ENCODE data around the gene P2RX3.

P2RX3 gene

DNA sequence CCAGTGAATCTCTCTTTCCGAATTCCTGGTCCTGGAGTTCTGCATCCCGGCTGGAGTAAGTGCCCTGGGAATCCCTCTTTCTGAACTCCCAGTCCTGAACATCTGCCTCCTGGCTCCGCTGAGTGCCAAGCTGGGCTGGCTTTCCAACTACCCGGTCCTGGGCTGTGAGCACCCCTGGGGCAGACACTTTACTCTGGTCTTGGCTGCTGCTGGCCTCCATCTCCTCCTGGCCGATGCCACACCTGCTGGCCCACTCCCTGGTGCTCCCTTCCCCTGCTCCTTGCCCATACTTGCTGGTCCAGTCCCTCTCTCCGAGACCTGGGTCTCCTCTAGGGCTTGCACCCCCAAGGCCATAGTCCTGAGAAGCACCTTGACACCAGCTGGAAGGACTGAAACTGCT is 28.1 kb upstream of the P2RX3 start:
- no peak for DNase-seq

DNA sequence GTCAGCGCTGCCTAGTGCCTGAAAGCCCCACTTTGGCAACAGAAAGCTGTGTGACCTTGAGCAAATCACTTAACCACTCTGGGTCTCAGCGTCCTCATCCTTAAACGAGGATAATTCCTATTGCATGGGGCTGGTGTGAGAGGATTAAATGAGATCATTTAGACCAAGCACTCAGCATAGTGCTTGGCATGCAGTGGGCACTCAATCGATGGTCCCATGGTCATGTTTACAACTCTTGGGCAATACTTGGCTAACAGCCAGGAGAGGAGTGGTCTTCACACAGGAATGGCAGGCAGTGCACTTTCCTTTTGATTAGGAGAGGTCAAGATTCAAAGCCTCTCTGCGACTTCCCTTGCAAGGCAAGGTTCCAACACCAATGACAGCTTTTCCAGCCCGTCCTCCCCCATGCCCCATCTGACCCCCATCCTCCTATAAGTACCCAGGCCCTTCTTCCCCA is 27.5 kb upstream of the P2RX3 start:
- no peak for DNase-seq

DNA sequence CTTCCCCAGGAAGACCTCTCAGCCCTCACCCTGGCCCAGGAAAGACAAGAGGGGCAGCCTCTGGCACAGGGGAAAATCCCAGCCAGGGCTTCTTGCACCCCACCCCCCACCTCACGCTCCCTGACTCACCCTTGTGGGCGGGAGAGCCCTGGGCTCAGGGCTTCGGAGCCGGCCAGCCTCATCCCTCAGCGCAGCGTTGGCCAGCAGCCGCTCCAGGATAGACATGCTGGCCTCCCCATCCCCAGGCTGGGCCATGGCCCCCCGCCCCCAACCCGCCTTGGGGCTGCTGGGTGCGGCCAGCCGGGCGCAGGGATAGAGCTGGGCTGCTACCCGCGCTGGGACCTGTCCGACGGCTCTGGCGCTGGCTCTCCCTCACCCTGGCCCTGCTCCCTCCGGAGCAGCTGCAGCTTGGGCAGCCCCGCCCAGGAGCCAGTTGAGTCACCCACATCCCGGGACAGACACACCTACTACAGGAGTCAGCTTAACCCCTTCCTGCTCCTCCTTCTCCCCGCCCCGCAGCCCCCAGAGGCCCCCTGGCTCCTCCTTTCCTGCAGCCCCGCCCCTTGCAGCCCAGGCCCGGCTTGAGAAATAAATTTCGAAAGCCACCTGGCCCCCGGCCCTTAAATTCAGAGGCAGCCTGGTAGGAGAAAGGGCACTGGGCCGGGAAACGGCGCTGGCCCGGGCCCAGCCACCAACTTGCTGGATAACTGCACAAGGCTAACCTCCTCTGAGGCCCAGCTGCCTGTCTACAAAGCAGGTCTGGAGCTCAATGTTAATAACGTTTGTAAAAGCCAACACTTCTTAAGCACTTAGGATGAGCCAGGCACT is 26.8 kb upstream of the P2RX3 start:
- DNase-seq, result peak in 11 of 14 donors; percentile 19 to 88 (median 74)

DNA sequence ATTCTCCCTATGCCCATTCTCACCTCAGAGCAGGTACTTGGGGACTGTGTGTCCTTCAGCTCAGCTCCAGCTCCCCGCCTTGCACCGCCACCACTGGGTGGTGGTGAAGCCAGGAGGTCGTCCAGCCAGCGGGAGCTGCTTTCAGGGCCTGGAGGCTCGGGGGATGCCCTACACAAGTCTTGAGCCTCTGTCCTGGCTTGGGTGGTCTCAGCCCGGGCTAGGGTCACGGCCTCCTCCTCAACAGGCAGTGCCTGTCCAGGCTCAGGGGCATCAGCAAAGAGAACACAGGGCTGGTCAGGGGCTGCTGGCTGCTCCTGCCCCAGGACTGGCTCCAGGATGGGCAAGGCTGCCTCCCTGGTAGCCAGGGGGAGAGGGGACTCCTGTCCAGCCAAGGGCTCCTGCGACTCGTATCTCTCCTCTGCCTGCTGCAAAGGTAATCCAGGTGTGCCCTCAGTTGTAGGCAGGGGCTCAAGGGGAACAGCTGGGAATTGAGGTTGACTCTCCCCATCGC is 25.6 kb upstream of the P2RX3 start:
- no peak for DNase-seq

DNA sequence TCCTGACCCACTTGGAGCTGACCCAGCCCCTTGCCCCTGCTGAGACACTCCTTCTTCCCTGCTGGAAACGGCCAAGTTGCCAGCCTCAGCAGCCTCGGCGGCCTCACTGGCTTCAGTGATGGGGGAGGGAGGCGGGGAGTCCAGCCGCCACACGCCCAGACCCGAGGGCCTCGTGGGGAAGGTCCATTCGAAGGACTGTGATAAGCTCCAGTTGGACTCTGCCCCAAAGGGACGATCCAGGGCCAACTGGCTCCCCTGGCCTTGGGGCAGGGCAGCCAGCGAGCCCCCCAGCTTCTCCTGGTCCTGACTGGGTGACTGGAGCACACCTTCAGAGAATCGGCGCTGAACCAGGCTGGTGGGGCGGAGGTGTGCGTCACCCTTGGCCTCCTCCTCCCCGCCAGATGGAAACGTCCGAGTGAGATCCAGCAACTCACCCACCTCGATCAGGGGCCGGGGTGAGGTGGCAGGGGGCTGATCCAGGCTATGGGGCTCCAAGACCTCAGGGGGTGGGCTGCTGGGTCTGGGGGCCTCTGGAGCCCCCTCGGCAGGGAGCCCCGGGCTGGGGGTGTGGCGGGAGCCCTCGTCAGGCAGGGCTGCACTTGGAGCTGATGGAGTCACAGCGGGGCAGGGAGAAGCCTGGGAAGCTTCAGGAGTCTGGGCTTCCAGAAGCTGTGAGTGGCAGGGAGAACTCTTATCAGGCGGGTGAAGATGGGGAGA is 24.9 kb upstream of the P2RX3 start:
- no peak for DNase-seq

DNA sequence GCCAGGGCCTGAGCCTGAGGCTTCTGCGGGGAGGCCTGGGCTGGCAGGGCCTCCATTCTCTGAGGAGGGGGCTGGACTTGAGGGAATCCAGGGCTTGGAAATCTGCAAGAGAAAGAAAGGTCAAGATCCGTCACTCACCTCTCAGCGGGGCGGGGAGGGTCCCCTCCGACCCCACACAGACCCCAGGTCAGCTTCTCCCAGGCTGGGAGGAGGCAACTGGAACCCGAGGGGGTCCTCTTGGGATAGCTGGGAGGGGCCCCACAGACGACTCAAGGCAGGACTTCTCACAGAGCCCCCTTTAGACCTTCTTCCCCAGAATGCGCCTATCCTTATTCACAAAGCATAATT is 24.4 kb upstream of the P2RX3 start:
- no peak for DNase-seq

DNA sequence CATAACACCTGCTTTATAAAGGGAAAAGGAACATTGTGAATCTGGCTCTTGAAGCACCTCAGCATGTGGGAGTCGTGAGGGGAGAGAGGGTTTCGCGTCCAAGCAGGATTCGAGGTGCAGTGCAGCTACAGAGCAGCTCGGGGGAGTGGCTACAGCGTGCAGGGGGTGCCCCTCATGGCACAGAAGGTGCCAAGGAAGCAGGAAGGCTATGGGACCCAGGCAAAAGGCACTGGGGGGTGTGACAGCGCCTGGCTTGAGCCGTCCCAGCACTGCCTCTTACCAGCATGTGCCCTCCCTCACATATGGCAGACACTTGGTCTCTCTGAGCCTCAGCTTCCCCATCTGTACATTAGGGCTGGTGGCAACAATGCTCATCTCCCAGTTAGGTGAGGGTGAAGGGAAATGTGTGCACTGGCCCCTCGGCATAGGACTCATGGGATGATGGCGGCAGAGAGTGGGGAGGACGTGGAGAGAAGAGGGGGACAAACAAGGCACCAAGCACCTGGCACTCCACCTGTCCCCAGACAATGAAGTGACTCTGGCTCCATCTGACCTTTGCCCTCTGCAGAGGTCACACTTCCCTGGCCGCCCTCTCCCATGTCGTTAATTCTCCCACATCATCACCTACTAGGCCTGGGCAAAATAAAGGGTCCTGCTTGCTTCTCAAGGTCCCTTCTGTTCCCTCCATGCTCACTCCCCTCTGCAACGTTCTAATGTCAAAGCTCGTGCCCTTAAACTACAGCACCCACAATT is 23.8 kb upstream of the P2RX3 start:
- DNase-seq, result no peak

DNA sequence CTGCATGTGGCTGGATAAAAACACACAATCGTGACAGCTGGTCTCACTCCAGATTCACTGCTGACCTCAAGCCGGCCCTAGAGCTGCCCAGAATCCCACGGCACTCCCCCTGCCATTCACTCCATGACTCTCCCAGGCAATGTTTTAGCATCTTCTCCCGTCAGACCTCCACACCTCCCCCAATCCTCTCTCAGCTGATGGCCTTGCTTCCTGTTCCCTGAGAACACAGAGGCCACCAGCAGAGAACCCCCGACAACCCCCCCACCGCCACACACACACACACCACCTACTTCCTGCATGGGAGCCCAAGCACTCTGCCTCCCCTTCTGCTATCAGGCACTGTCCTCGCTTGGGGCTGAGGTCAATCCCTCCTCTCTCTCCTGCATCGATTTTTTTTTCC is 22.7 kb upstream of the P2RX3 start:
- DNase-seq, result no peak

DNA sequence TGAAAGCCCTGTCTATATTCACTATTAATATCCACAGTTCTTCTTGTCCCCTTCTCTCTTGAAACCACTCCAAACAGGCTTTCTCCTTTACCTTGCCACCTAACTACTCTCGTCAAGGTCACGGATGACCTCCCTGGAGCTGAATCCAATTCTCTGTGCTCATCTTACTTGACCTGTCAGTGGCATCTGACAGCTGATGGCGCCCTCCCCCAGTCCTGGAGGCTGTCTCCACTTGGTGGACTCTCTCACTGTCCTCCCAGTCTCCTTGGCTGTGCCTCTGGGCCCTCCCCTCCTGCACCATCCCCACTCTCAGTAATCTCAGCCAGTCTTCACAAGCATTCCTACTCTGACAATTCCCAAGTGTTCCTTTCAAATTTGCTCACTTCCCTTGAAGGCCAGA is 22.1 kb upstream of the P2RX3 start:
- DNase-seq, result no peak

DNA sequence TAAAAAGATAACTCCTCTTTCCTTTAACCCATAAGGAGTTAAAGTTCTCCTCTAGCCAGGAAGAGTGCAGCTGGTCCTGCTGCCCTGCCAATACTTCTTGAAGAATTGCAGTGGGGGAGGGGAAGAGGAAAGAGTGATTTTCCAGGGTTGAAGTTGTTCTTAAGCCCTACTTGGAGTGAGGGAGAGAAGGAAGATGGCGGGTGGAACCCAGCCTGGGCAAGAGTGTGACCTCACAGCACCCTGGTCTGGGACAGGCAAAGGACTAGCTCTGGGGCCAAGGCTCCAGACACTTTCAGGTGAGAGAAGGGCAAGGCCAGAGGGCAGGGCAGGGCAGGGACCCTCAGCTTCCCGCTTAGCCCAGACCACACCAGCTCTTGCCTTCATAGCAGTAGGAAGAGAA is 20.0 kb upstream of the P2RX3 start:
- DNase-seq, result no peak

DNA sequence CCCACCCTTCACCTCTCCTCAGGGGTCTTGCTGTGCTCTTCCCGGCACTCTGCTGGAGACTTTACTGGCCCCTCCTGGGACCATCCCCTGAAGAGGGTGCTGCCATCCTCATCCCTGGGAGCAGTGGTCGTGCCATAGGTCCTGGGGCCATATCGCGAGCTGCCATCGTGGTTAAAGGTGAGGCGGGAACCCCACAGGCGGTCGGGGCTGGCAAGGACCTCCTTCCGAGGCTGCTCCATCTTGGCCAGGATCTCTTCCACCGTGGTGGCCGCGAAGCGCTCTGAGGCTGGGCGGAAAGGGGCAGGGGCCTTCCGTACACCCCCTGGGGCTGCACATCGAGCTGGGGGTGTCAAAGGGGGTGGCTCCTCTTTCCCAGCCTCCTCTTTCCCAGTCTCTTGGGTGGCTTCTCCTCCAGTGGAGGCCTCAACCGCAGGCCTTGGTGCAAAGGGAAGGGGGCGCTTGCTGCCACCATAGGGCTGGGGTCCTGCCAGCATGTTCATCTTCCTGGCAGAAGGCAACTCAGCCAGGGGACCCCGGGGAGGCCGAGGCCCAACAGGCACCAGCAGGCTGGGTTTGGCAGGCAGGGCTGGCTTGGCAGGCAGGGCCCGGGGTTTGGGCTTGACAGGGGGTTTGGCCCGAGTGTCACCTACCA is 18.0 kb upstream of the P2RX3 start:
- no peak for DNase-seq

DNA sequence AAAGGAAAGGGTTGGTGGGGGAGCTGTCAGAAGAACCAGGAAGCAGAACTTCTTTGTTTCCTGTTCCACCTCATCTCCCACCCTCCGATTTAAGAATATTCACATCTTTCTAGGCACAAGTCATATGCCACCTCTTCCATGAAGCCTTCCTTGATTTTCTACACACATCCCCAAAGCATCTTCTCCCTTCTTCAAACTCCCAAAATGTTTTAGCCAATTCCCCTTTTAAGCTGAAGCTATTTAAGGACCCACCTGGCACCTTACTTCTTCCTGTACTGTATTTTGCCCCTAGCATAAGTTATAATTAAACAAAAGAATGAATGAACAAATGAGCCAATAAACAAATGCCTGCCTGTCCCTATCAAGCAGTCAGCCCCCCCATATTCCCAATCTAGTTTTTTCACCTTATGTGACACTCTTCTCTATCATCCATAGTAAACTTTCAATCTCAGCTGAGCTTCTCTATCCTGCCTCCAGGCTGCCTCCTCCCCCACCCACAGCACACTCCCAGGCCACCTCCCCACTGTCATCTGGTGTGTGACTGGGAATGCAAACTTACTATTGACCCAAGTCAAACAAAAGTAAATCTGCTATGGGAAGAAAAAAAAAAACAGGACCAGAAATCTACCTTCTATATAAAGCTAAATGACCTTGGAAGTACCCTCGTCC is 17.3 kb upstream of the P2RX3 start:
- DNase-seq, result no peak

DNA sequence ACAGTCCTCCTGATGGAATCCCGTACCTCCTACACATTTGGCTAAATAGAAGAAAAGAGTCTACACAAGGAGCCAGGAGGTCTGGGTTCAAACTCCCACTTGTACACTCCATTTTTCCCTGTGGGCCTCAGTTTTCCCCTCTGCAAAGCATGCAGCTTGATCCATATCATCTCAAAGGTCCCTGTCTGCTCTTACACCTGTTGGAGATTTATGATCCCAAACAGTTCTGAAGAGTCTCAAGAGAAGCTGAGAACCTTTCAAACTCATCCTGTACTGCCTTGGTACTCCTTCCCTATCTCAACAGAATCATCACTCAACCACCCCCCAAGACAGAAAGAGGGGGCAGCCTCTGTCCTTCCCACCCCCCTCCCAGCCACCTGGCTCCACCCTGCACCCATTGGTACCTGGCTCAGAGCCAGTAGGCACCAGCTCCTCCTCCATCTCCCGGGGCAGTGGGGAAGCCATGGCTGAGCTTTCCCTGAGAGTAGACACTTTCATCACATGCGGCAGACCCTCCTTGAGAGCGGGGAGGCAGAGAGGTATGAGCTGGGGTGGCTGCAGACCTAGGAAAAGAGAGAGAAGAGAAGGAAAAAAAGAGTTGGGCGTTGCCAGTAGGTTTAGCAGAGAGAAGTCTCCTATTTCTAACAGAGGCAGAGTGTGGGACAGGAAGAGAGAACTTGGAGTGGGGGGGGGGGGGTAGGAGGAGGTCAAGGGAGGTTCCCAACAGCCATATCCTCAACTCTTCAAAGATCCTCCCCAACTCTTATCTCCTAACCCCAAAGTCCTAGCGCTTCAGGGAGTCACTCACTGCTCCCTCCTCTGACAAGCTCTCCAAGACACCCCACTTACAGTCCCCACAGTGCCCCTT is 16.5 kb upstream of the P2RX3 start:
- no peak for DNase-seq

DNA sequence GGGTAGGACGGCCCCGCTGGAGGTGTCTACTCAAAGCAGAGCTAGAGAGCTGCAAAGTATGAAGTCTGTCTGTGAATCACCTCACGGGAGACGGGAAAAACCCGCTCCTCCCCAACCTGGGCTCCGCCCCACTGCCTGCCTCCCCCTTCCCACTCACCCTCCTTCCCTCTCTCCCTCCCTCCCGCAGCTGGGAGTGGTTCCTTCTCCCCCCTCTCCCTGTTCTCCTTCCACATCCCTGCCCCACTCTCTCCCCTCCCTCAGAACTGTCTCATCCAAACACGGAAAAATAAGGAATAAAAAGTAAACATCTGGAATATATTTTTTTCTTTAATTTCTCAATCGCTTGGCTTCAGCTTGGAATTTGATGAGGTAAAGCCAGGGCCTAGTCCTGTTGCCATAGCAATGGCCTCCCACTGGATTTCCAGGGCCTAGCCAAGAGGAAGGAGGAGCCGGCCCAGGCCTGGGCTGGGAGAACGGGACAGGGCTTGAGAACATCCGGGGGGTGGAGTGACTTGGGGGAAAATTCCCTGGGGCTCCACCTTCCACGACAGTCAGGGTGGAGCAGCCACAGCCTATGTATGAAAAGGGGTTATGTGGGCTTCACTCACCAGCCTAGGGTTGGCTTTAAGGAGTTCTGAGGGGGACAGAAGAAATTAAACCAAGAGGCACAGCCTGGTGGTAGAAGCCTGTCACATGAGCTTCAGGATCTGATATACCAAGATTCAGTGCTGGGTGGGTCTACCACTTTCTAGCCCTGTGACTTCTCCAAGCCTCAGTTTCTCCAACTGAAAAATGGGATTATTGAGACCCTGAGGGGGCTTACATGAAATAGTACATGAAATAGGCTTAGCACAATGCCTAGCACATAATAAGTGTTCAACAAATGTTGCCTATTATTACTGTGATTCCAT is 15.6 kb upstream of the P2RX3 start:
- DNase-seq, result peak in 10 of 14 donors; percentile 5 to 61 (median 34)

DNA sequence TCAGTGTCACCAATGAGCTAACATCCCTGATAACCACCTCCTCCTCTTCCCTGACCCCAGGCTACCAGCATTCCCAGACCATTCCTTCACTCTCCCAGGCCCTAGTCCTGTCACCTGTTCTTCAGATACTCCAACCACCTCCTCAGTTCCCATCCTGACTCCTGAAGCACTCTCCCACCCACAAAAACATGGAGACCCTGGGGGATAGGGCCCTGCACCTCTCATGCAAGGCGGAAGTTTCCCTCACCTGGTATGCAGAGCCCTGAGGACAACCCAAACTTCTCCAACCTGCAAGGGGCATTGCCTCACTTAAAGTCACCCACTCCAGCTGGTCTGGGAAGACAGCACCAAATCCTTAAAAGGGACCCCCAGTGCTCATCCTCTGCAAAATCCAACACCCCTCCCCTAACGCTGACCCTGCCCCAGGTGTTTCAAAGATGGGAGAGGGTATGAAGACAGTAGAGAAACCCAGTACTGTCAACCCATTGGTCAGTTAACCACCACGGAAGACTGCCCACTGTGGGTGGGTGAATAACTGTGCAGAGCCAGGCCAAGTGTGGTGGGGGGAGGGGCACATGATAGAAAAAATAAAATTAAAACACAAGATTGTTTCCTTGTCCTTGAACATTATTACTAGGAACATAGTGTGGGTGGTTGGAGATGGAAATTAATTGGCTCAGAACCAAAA is 14.8 kb upstream of the P2RX3 start:
- peak in 1 of 14 donors; percentile 25 for DNase-seq

DNA sequence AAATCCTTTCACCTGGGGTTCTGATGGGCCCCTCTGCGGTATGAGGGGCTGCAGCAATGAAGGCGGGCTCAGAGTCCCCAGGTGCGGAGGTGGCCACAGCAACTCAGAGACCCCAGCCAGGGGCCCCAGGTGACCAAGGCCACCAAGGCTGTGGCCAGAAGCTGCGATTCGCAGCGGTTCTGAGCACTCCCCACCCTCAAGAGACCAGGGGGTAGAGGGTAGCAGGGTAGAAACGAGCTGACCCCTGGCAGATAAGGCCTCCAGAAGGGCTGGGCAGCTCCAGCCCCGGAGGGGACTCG is 14.3 kb upstream of the P2RX3 start:
- no peak for DNase-seq

DNA sequence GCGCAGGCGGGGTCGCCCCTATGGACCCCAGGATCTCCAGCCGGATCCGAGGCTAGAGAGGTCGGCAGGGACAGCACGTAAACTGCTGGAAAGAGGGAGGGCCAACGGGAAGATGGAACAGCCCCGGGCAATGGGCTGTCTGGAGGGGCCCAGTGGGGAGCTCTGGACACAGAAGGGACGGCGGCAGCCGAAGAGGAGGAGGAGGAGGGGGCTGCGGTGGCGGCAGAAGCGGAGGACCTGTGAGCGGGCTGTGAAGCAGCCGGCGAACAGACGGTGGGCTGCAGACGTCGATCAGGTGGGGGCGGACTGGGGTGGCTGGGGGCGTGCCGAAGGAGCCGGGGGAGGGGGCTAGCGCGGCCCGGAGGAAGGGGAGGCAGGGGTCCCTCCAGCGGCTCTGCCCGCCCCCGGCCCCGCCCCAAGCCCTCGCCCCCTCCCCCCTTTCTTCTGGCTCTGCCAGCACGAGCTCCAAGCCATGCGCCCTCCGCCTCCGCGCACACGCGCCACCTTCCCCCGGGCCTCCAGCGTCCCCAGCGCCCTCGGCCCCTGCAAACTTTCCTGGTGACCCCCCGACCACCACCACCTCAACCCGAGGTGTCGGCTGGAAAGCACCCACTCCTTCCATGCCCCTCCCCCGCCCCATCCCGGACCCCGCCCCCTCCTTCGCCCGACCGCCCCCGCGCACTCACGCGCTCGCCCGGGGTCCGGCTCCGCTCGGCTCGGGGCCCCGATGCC is 13.8 kb upstream of the P2RX3 start:
- peak in 2 of 14 donors; percentile 33 to 64 for DNase-seq

DNA sequence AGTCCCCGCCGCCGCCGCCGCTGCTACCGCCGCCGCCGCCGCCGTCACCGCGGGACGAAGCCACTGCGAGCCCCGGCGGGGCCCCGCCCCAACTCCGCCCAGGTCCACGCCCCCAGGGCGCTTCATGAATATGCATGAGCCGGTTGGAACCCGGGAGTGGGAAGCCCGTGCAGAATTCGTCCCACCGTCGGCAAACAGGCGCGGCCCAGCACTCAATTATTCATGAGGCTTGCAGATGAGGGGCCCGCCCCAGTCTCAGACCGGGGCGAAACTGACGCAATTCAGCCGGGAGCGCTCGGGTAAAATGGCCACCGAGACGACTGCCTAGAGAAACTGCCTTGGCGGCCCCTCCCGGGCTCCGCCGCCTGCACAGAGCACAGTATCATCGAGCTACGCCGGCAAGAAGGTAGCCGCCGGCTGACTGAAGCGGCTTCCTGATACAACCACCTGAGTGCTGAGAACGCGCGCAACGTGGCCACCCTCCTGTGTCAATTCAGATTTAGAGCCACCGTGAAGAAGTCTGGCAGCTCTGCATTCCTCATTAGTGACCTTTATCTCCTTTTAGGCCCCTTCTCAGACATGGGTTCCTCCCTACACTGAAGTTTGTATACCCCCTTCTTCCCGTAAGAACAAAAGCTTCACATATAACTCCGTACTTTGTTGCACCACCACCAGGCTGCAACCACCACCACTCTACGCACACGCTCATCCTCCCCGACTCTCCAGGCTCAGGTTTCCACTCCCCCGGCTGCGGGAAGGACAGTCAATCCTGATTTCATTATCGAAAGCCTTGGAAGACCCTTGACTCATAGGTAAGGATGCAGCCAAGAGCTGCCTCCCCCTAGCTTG is 13.0 kb upstream of the P2RX3 start, which contains the start of gene TNKS1BP1:
TNKS1BP1 (minus strand) TSS at position 67 of the 849 bp plus-strand sequence. CDS start 3,067 bp downstream, outside the sequence.
- peak; percentile 17 to 96 (median 86) for DNase-seq
